Endothelial cell (in vitro differentiated cells): ENCODE results near the gene CMBL. TPM values are rescaled to one million over a fixed set of nuclear protein-coding genes. Genes with fewer than 3 reads are reported as not detected.

ENCODE experiments used
- DNase-seq: peaks from one replicate; pipeline ENCODE4 v3.0.0; 2021; ENCODE audit warnings: low spot score
- H3K27ac Mint-ChIP-seq: one replicate; pipeline ENCODE4 v1.8.0; 2021; ENCODE audit warnings: mixed read lengths, inconsistent platforms; ENCODE audit not compliant: unreplicated experiment
- H3K27me3 Mint-ChIP-seq: one replicate; pipeline ENCODE4 v1.8.0; 2021; ENCODE audit warnings: mild to moderate bottlenecking, moderate library complexity, mixed read lengths, inconsistent platforms; ENCODE audit not compliant: unreplicated experiment
- H3K36me3 Mint-ChIP-seq: one replicate; pipeline ENCODE4 v1.8.0; 2021; ENCODE audit warnings: mild to moderate bottlenecking, low read depth, mixed read lengths, inconsistent platforms; ENCODE audit not compliant: unreplicated experiment
- H3K4me1 Mint-ChIP-seq: one replicate; pipeline ENCODE4 v1.8.0; 2021; ENCODE audit warnings: mild to moderate bottlenecking, mixed read lengths, inconsistent platforms; ENCODE audit not compliant: unreplicated experiment
- H3K4me3 Mint-ChIP-seq: one replicate; pipeline ENCODE4 v1.8.0; 2021; ENCODE audit warnings: mild to moderate bottlenecking, mixed read lengths, inconsistent platforms; ENCODE audit not compliant: unreplicated experiment
- H3K9me3 Mint-ChIP-seq: one replicate; pipeline ENCODE4 v1.8.0; 2021; ENCODE audit warnings: mixed read lengths, inconsistent platforms; ENCODE audit not compliant: unreplicated experiment
- CTCF ChIP-seq: fragments of 200-600 bp; sonication (generic); IDR thresholded peaks from one replicate; pipeline ENCODE4 v1.5.0; 2021; ENCODE audit warnings: antibody characterized with exemption; ENCODE audit not compliant: unreplicated experiment
- total RNA-seq: library from RNA; stranded (reverse); fragmentation: NEBNext Ultra II Directional; extraction: Animal tissue kit (Norgen Biotek cat#: 25700); gene quantifications from one replicate; pipeline ENCODE4 v1.2.1, GENCODE V29; 2021; ENCODE audit not compliant: unreplicated experiment

The CMBL gene
- total RNA-seq, 1 donor from 2014 or later, result 13.1 TPM

GRCh38 chr5:10306806-10307205 lies 896 bp downstream of the CMBL start:
- H3K9me3 Mint-ChIP-seq, result no peaks in the 10 kb centered on the region
- H3K4me1 Mint-ChIP-seq, result peaks cover 14% of the 10 kb centered on the region
- no peak for TF ChIP-seq CTCF
- peaks cover 12% of the 10 kb centered on the region for H3K27me3 Mint-ChIP-seq
- H3K36me3 Mint-ChIP-seq, result peaks cover 3% of the 10 kb centered on the region
- peak overlapping the region; percentile 93 for H3K4me3 Mint-ChIP-seq
- no peak for DNase-seq
- no peak overlapping the region for H3K27ac Mint-ChIP-seq

- peaks cover 14% of the 10 kb centered on the region for H3K4me1 Mint-ChIP-seq
- no peak for DNase-seq
- no peak for TF ChIP-seq CTCF
Measured at GRCh38 chr5:10306114-10306513, 1.6 kb downstream of the CMBL start.

GRCh38 chr5:10304932-10305331 lies 2.8 kb downstream of the CMBL start:
- H3K4me1 Mint-ChIP-seq, result peaks cover 14% of the 10 kb centered on the region
- no peak overlapping the region for H3K27ac Mint-ChIP-seq
- peaks cover 4% of the 10 kb centered on the region for H3K36me3 Mint-ChIP-seq
- H3K27me3 Mint-ChIP-seq, result peaks cover 12% of the 10 kb centered on the region
- DNase-seq, result no peak
- H3K9me3 Mint-ChIP-seq, result no peaks in the 10 kb centered on the region
- no peak overlapping the region for H3K4me3 Mint-ChIP-seq
- TF ChIP-seq CTCF, result no peak

More at GRCh38 chr5:10306114-10306513, 1.6 kb downstream of the CMBL start:
- Mint-ChIP-seq H3K9me3 (no peaks in the 10 kb centered on the region), H3K4me3 (no peak overlapping the region), H3K27me3 (peaks cover 12% of the 10 kb centered on the region), H3K36me3 (peaks cover 3% of the 10 kb centered on the region), H3K27ac (no peak overlapping the region)

- TF ChIP-seq CTCF, result no peak
- peaks cover 12% of the 10 kb centered on the region for H3K36me3 Mint-ChIP-seq
- peaks cover 14% of the 10 kb centered on the region for H3K4me1 Mint-ChIP-seq
- no peak overlapping the region for H3K27ac Mint-ChIP-seq
- peaks cover 10% of the 10 kb centered on the region for H3K27me3 Mint-ChIP-seq
- no peaks in the 10 kb centered on the region for H3K9me3 Mint-ChIP-seq
- no peak for DNase-seq
- no peak overlapping the region for H3K4me3 Mint-ChIP-seq
Measured at GRCh38 chr5:10303699-10304170, 4.0 kb downstream of the CMBL start.

GRCh38 chr5:10303201-10303600 lies 4.5 kb downstream of the CMBL start:
- peaks cover 14% of the 10 kb centered on the region for H3K4me1 Mint-ChIP-seq
- no peak overlapping the region for H3K4me3 Mint-ChIP-seq
- no peak for DNase-seq
- no peak for TF ChIP-seq CTCF
- H3K27ac Mint-ChIP-seq, result no peak overlapping the region
- no peaks in the 10 kb centered on the region for H3K9me3 Mint-ChIP-seq
- peaks cover 12% of the 10 kb centered on the region for H3K36me3 Mint-ChIP-seq
- H3K27me3 Mint-ChIP-seq, result peaks cover 10% of the 10 kb centered on the region
